K562 (cell line): ENCODE measurements around the gene CFAP206.
A peak's percentile ranks its signal among the peaks of the same experiment; 100 is the strongest.

Experiments used
- CTCF ChIP-seq, 3 experiments: IDR thresholded peaks in 2 of 3; conservative IDR thresholded peaks in 1 of 3; 2 replicates each; pipeline ENCODE4 v1.5.1; 2011 to 2012; ENCODE audit warnings: low read length in 3 of 3, mild to moderate bottlenecking in 3 of 3, control low read depth in 2 of 3, improper control_type of control experiment in 1 of 3, inconsistent platforms in 1 of 3, low read depth in 1 of 3, mixed read lengths in 1 of 3, moderate library complexity in 1 of 3; ENCODE audit not compliant: insufficient read depth in 2 of 3
- HCFC1 ChIP-seq: IDR thresholded peaks from 2 replicates; pipeline ENCODE4 v1.6.1; 2012; ENCODE audit warnings: low read depth, low read length, improper control_type of control experiment
- JUN ChIP-seq, 2 experiments: sonication (generic) in 1 of 2; formaldehyde crosslinking in 1 of 2; IDR thresholded peaks; 2 replicates each; pipeline versions ENCODE4 v1.6.1 to v1.8.0; 2012 to 2022; ENCODE audit warnings: borderline replicate concordance in 2 of 2, mild to moderate bottlenecking in 2 of 2, improper control_type of control experiment in 1 of 2, low read depth in 1 of 2, low read length in 1 of 2, missing genetic modification reagents in 1 of 2
- MAZ ChIP-seq, 2 experiments: fragments of 450-650 bp in 1 of 2; sonication (generic) in 1 of 2; formaldehyde crosslinking; IDR thresholded peaks in 1 of 2; conservative IDR thresholded peaks in 1 of 2; 2 replicates each; pipeline versions ENCODE4 v1.4.0 to v1.5.0; 2020; ENCODE audit warnings: mild to moderate bottlenecking in 1 of 2, missing genetic modification reagents in 1 of 2
- NFIC ChIP-seq: fragments of 450-650 bp; IDR thresholded peaks from 2 replicates; pipeline ENCODE4 v1.6.1; 2017; ENCODE audit warnings: mild to moderate bottlenecking, inconsistent platforms
- POLR2AphosphoS5 ChIP-seq: IDR thresholded peaks from 2 replicates; pipeline ENCODE4 v1.6.1; 2011; ENCODE audit warnings: mild to moderate bottlenecking, low read depth, low read length, moderate library complexity; ENCODE audit not compliant: control insufficient read depth, insufficient read depth
- SMC3 ChIP-seq: conservative IDR thresholded peaks from 2 replicates; pipeline ENCODE4 v1.6.1; 2011; ENCODE audit warnings: low read depth, low read length, improper control_type of control experiment; ENCODE audit not compliant: insufficient read depth
- SP2 ChIP-seq: IDR thresholded peaks from 2 replicates; pipeline ENCODE4 v1.6.1; 2011; ENCODE audit warnings: mild to moderate bottlenecking, low read depth, low read length, moderate library complexity; ENCODE audit not compliant: poor library complexity, severe bottlenecking; ENCODE audit errors: extremely low read depth
- TAF15 ChIP-seq: fragments of 200-400 bp; formaldehyde crosslinking; IDR thresholded peaks from 2 replicates; pipeline ENCODE4 v1.6.1; 2017; ENCODE audit warnings: mild to moderate bottlenecking, low read depth, low read length, moderate library complexity

GRCh38 chr6:87393026-87393622 lies 14.6 kb upstream of the CFAP206 start:
- no peak for TF ChIP-seq NFIC
- TF ChIP-seq SP2: no peak
- no peak for TF ChIP-seq HCFC1
- TF ChIP-seq MAZ (CRISPR knock-in tag; conservative IDR thresholded peaks at IDR 0.05 in 1 of 2, IDR thresholded peaks at IDR 0.05 in 1 of 2): no peak
- TF ChIP-seq JUN (IDR thresholded peaks at IDR 0.05; ENCODE audit: borderline replicate concordance, low read depth, low read length): no peak
- TF ChIP-seq JUN (CRISPR knock-in tag; IDR thresholded peaks at IDR 0.05; ENCODE audit: borderline replicate concordance): no peak
- peak; percentile 37 to 71 (median 57); a peak in 5 of 6 replicates for TF ChIP-seq CTCF (IDR thresholded peaks at IDR 0.05 in 2 of 3, conservative IDR thresholded peaks at IDR 0.05 in 1 of 3; ENCODE audit: insufficient read depth in 2 of 3, low read depth in 1 of 3, low read length in 3 of 3)
- 0 out of 2 replicates have a peak, but pooled peaks have one; percentile 15 for TF ChIP-seq SMC3
- TF ChIP-seq POLR2AphosphoS5: no peak
- TF ChIP-seq TAF15: no peak
